OCI-LY7 (cell line): Measurements from ENCODE around the gene FASTKD1.

Source experiments
- EZH2phosphoT487 ChIP-seq: fragments of 200-600 bp; sonication (generic); IDR thresholded peaks from 2 replicates; pipeline ENCODE4 v1.6.1; 2018; ENCODE audit warnings: low read depth, borderline replicate concordance, mild to moderate bottlenecking, mixed run types, antibody characterized with exemption, low read length, moderate library complexity, mixed read lengths
- TF ChIP-seq, protein P1 (sequence below): fragments of 200-600 bp; sonication (generic); conservative IDR thresholded peaks from 2 replicates; pipeline ENCODE4 v1.5.1; 2014; ENCODE audit warnings: mild to moderate bottlenecking, antibody characterized with exemption, low read length, moderate library complexity, mixed read lengths

DNA sequence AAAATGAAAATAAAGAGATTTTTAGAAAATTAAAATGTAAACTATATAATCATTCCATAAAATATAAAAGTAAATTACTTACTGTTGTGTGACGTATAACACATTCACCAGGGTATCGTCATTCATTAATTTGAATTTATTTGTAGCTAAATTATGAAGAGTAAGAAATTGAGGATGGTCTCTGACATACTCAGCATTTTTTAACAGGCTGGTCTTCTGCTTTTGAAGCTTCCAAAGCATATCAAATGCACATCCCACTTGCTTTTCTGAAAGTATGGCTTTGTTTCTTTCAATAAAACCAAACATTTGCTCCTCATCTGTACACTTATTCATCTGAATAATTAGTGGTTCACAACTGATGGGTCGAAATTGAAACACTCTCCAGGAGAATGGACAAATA is 2.1 kb downstream of the FASTKD1 start:
- TF ChIP-seq, protein P1, sequence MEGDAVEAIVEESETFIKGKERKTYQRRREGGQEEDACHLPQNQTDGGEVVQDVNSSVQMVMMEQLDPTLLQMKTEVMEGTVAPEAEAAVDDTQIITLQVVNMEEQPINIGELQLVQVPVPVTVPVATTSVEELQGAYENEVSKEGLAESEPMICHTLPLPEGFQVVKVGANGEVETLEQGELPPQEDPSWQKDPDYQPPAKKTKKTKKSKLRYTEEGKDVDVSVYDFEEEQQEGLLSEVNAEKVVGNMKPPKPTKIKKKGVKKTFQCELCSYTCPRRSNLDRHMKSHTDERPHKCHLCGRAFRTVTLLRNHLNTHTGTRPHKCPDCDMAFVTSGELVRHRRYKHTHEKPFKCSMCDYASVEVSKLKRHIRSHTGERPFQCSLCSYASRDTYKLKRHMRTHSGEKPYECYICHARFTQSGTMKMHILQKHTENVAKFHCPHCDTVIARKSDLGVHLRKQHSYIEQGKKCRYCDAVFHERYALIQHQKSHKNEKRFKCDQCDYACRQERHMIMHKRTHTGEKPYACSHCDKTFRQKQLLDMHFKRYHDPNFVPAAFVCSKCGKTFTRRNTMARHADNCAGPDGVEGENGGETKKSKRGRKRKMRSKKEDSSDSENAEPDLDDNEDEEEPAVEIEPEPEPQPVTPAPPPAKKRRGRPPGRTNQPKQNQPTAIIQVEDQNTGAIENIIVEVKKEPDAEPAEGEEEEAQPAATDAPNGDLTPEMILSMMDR = no peak
- no peak for TF ChIP-seq EZH2phosphoT487
